SH-SY5Y (cell line): Measurements from ENCODE around the gene ALPK3.

Experiments used
- GATA2 ChIP-seq: IDR thresholded peaks from 2 replicates; pipeline ENCODE4 v1.6.1; 2011; ENCODE audit warnings: mild to moderate bottlenecking, low read depth, low read length
- GATA3 ChIP-seq: IDR thresholded peaks from 2 replicates; pipeline ENCODE4 v1.6.1; 2011; ENCODE audit warnings: low read depth, mild to moderate bottlenecking, low read length, moderate library complexity

DNA sequence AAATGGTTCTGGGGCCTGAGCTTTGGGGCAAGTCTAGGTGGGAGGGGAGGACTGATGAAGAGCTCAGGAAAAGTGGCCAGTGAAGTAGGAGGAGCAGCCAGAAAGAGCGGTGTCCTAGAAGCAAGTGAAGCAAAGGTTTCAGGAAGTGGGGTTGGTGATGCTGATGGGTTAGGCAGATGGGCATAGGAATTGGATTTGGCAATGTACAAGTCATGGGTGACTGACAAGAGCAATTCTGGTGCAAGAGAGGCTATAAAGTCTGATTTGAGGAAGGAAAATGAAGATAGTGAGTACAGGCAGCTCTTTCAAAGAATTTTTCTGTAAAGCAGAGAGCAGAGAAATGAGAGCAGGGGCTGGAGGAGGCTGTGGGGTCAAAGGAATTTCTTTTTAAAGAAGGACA is 19.7 kb downstream of the ALPK3 start:
- TF ChIP-seq GATA2, result no peak
- no peak for TF ChIP-seq GATA3
